Kidney (tissue), 22 donors: Measurements from ENCODE around the gene HRK. TPM values are rescaled to one million over a fixed set of nuclear protein-coding genes. Genes with fewer than 3 reads are reported as not detected.
A peak's percentile ranks its signal among the peaks of the same experiment; 100 is the strongest.

Experiments
- DNase-seq, 5 donors: peaks; one replicate each; pipeline ENCODE4 v3.0.0-alpha.2; 2013 to 2020
- FAIRE-seq: peaks from 2 replicates; lab custom pipeline; 2012; peaks lifted over from hg19 to GRCh38; lab: Jason Lieb, UNC
- H3K27ac ChIP-seq, 2 donors: one replicate each; pipeline ENCODE4 v1.7.0; 2013; ENCODE audit warnings: low read depth in 2 of 2, low read length in 2 of 2, inconsistent platforms in 1 of 2
- H3K27me3 ChIP-seq: one replicate; pipeline ENCODE4 v1.7.1; 2013; ENCODE audit warnings: low read length, inconsistent platforms; ENCODE audit not compliant: control insufficient read depth, insufficient read depth
- H3K36me3 ChIP-seq, 3 donors: one replicate each; pipeline versions ENCODE4 v1.7.0 to v1.7.1; 2013; ENCODE audit warnings: low read length in 3 of 3, control low read depth in 1 of 3, inconsistent platforms in 1 of 3; ENCODE audit not compliant: insufficient read depth in 3 of 3, control insufficient read depth in 2 of 3
- H3K4me1 ChIP-seq, 3 donors: one replicate each; pipeline versions ENCODE4 v1.7.0 to v1.7.1; 2013; ENCODE audit warnings: low read length in 3 of 3, inconsistent platforms in 1 of 3, low read depth in 1 of 3; ENCODE audit not compliant: control insufficient read depth in 2 of 3, insufficient read depth in 2 of 3
- H3K4me3 ChIP-seq, 3 donors: one replicate each; pipeline versions ENCODE4 v1.7.0 to v1.8.1; 2013; ENCODE audit warnings: low read length in 3 of 3, control low read depth in 1 of 3, inconsistent platforms in 1 of 3
- H3K9ac ChIP-seq, 3 donors: one replicate each; pipeline versions ENCODE4 v1.7.0 to v1.7.1; 2013; ENCODE audit warnings: low read length in 3 of 3, control low read depth in 1 of 3, inconsistent platforms in 1 of 3
- H3K9me3 ChIP-seq, 3 donors: one replicate each; pipeline versions ENCODE4 v1.7.0 to v1.7.1; 2013; ENCODE audit warnings: low read length in 3 of 3, control low read depth in 1 of 3, inconsistent platforms in 1 of 3; ENCODE audit not compliant: control insufficient read depth in 2 of 3, insufficient read depth in 1 of 3
- CTCF ChIP-seq: IDR thresholded peaks from 3 replicates; pipeline ENCODE4 v1.5.1; 2012; ENCODE audit warnings: mild to moderate bottlenecking, moderate library complexity, borderline replicate concordance; ENCODE audit not compliant: insufficient read depth; ENCODE audit errors: extremely low read depth
- intact Hi-C: fragments of 100-400 bp; cut with DNase I; formaldehyde crosslinking; loops from one replicate; pipeline ENCODE4 v1.11.1; 2022
- long read RNA-seq, 10 donors: library from polyadenylated mRNA in 1 of 10; unstranded in 1 of 10; transcript quantifications; one replicate each; pipeline ENCODE4 v2.0.0 and lab custom pipeline, GENCODE V29; 2021 to 2026
- polyA plus RNA-seq: library from polyadenylated mRNA; stranded (reverse); fragments of 350-450 nt; fragmentation: Illumina TruSeq; extraction: RNeasy Lipid Tissue Mini Kit (QIAGEN cat#74804); gene quantifications from one replicate; pipeline ENCODE4 v1.2.3, GENCODE V29; 2014; ENCODE audit warnings: low read depth, low replicate concordance; ENCODE audit not compliant: insufficient read depth
- total RNA-seq: library from RNA; stranded (reverse); fragmentation: NEBNext Ultra II Directional; extraction: Animal tissue kit (Norgen Biotek cat#: 25700); gene quantifications from one replicate; pipeline ENCODE4 v1.2.1, GENCODE V29; 2021
- donor health status: control.
- donor health status: control.
- donor health status: control.
- donor health status: control.
- donor health status: control.
- donor health status: DM: yes; HTN: yes; CAD: no.
- donor health status: Normal renal cell carcinoma (clear cell type).

HRK gene
- total RNA-seq (5.0 TPM), polyA plus RNA-seq (not detected)
- long read RNA-seq, donor 1 = 0 reads
- long read RNA-seq, donor 2 = 0 reads
- long read RNA-seq, donor 3 = 0 reads
- long read RNA-seq, donor 4 = 0 reads
- long read RNA-seq, donor 5 = 0 reads
- long read RNA-seq, donor 6, full-length matches to known transcripts = 1 of 1 reads
- long read RNA-seq, donor 6, partial matches to known transcripts = 0 of 1 reads
- long read RNA-seq, donor 6, other reads (novel, unspliced or antisense) = 0 of 1 reads
- long read RNA-seq, donor 7, full-length matches to known transcripts = 10 of 15 reads
- long read RNA-seq, donor 7, partial matches to known transcripts = 0 of 15 reads
- long read RNA-seq, donor 7, other reads (novel, unspliced or antisense) = 5 of 15 reads
- long read RNA-seq, donor 8, full-length matches to known transcripts = 1 of 1 reads
- long read RNA-seq, donor 8, partial matches to known transcripts = 0 of 1 reads
- long read RNA-seq, donor 8, other reads (novel, unspliced or antisense) = 0 of 1 reads
- long read RNA-seq, donor 9 = 0 reads
- long read RNA-seq, donor 10 = 0 reads

DNA sequence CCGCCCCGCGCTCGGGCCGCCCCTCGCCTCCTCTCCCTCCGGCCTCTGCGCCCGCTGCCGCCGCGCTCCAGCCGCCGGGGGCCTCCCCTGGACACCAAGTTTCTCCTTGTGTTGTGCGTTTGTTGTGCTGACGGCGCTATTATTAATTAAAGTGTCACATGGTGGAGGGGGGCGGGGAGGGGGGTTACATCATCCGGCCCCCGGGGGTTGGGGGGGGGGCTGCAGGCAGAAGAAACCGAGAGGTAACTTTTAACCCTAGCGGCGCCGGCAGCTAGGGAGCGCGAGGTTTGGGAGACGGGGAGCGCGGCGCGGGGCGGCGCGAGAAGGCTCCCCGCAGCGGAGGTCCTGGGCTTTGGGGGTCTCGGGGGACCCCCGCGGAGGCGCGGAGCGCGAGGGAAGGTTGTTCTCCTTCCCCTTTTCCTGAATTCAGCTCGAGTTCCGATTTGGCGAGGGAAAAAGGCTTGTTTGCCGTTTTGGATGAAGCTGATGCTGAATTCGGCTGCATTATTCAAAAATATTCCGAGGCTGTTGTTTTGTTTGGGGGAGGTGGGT lies at the start of gene HRK:
Gene HRK, minus strand, starts transcription at position 117 of the 552 bp plus-strand sequence. CDS start 134 bp downstream, outside the sequence.
- Histone ChIP-seq H3K27me3 (peaks cover 36% of the 10 kb centered on the region), H3K36me3 (no peaks in the 10 kb centered on the region), H3K9me3 (no peaks in the 10 kb centered on the region), H3K4me3 (no peak within 1 kb of the TSS), H3K27ac (no peak within 1 kb of the TSS), H3K9ac (no peak within 1 kb of the TSS), H3K4me1 (peaks cover 0 to 6% (median 0%) of the 10 kb centered on the region in 3 donors)
- FAIRE-seq = no peak
- DNase-seq = peak in 4 of 5 donors; percentile 64 to 83 (median 72)
- no peak for TF ChIP-seq CTCF
- intact Hi-C loops = no loop called here

DNA sequence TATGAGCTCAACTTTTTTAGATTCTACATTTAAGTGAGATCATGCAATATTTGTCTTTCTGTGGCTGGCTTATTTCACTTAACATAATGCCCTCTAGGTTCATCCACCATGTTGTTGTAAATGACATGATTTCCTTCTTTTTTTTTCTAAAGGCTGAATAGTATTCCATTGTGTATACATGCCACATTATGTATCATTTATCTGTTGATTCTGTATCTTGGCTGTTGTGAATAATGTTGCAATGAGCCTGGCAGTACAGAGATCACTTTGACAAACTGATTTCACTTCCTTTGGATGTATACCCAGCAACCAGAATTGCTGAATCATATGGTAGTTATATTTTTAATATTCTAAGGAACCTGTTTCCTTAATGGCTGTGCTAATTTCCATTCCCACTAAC lies 48.6 kb upstream of the HRK start:
- no peaks in the 10 kb centered on the region for H3K27me3 ChIP-seq
- DNase-seq = no peak
- H3K4me3 ChIP-seq = no peak overlapping the region
- peaks cover 0 to 3% (median 0%) of the 10 kb centered on the region in 3 donors for H3K36me3 ChIP-seq
- no peak overlapping the region for H3K9ac ChIP-seq
- TF ChIP-seq CTCF = no peak
- intact Hi-C loops = no loop called here
- no peak overlapping the region for H3K27ac ChIP-seq
- no peaks in the 10 kb centered on the region for H3K9me3 ChIP-seq
- H3K4me1 ChIP-seq = peaks cover 0 to 3% (median 0%) of the 10 kb centered on the region in 3 donors
- FAIRE-seq = no peak

- peaks cover 0 to 3% (median 0%) of the 10 kb centered on the region in 3 donors for H3K36me3 ChIP-seq
- no peak overlapping the region for H3K9ac ChIP-seq
- no peak for TF ChIP-seq CTCF
- intact Hi-C loops = no loop called here
- H3K4me3 ChIP-seq = no peak overlapping the region
- no peak for DNase-seq
- H3K9me3 ChIP-seq = no peaks in the 10 kb centered on the region
- H3K27me3 ChIP-seq = no peaks in the 10 kb centered on the region
- peaks cover 0 to 3% (median 0%) of the 10 kb centered on the region in 3 donors for H3K4me1 ChIP-seq
- H3K27ac ChIP-seq = no peak overlapping the region
- no peak for FAIRE-seq
Measured at GRCh38 chr12:116928504-116928903, 47.3 kb upstream of the HRK start.
